GM18951 (cell line): ENCODE data around the gene OPCML.

ENCODE experiments used
- POLR2A ChIP-seq: IDR thresholded peaks from 4 replicates; pipeline ENCODE4 v1.6.1; 2011; ENCODE audit warnings: mild to moderate bottlenecking; ENCODE audit not compliant: insufficient read length, insufficient read depth; ENCODE audit errors: extremely low read depth
- in situ Hi-C: fragments of 300-500 bp; cut with MboI; formaldehyde crosslinking; loops from one replicate; pipeline ENCODE4 v1.12.0; 2022; ENCODE audit warnings: low sequenced_read_pairs, mixed read lengths, inconsistent platforms; ENCODE audit not compliant: unreplicated experiment

OPCML gene

GRCh38 chr11:133154076-133154475 is 378.2 kb downstream of the OPCML start:
- in situ Hi-C loops: no loop called here
- TF ChIP-seq POLR2A: no peak

GRCh38 chr11:133153031-133153430 is 379.3 kb downstream of the OPCML start:
- no peak for TF ChIP-seq POLR2A
- in situ Hi-C loops: no loop called here

- in situ Hi-C loops: loop anchor here (25.0 kb wide), 1 partner anchor 663 kb away; no protein-coding TSS in a partner anchor
- no peak for TF ChIP-seq POLR2A
Measured at GRCh38 chr11:133149698-133150097, 382.6 kb downstream of the OPCML start.

GRCh38 chr11:133147625-133148024 is 384.7 kb downstream of the OPCML start:
- in situ Hi-C loops: loop anchor here (25.0 kb wide), 1 partner anchor 665 kb away; no protein-coding TSS in a partner anchor

GRCh38 chr11:133146697-133147306 is 385.5 kb downstream of the OPCML start:
- in situ Hi-C loops: loop anchor here (25.0 kb wide), 1 partner anchor 665 kb away; no protein-coding TSS in a partner anchor
- TF ChIP-seq POLR2A: no peak

More at GRCh38 chr11:133147625-133148024, 384.7 kb downstream of the OPCML start:
- no peak for TF ChIP-seq POLR2A

- in situ Hi-C loops: loop anchor here (25.0 kb wide), 1 partner anchor 674 kb away; no protein-coding TSS in a partner anchor
- TF ChIP-seq POLR2A: no peak
Measured at GRCh38 chr11:133137939-133138338, 394.4 kb downstream of the OPCML start.

GRCh38 chr11:133137270-133137669 is 395.0 kb downstream of the OPCML start:
- no peak for TF ChIP-seq POLR2A
- in situ Hi-C loops: loop anchor here (25.0 kb wide), 1 partner anchor 675 kb away; no protein-coding TSS in a partner anchor

- TF ChIP-seq POLR2A: no peak
- in situ Hi-C loops: loop anchor here (25.0 kb wide), 1 partner anchor 676 kb away; no protein-coding TSS in a partner anchor
Measured at GRCh38 chr11:133136376-133136775, 395.9 kb downstream of the OPCML start.

- in situ Hi-C loops: loop anchor here (25.0 kb wide), 1 partner anchor 678 kb away; no protein-coding TSS in a partner anchor
Measured at GRCh38 chr11:133134314-133135173, 397.8 kb downstream of the OPCML start.

GRCh38 chr11:133133606-133134005 is 398.7 kb downstream of the OPCML start:
- no peak for TF ChIP-seq POLR2A
- in situ Hi-C loops: loop anchor here (25.0 kb wide), 1 partner anchor 679 kb away; no protein-coding TSS in a partner anchor

More at GRCh38 chr11:133134314-133135173, 397.8 kb downstream of the OPCML start:
- TF ChIP-seq POLR2A: no peak

GRCh38 chr11:133133050-133133449 is 399.3 kb downstream of the OPCML start:
- in situ Hi-C loops: loop anchor here (25.0 kb wide), 1 partner anchor 679 kb away; no protein-coding TSS in a partner anchor

GRCh38 chr11:133127741-133128140 is 404.6 kb downstream of the OPCML start:
- no peak for TF ChIP-seq POLR2A
- in situ Hi-C loops: loop anchor here (25.0 kb wide), 1 partner anchor 685 kb away; no protein-coding TSS in a partner anchor

More at GRCh38 chr11:133133050-133133449, 399.3 kb downstream of the OPCML start:
- TF ChIP-seq POLR2A: no peak

- in situ Hi-C loops: no loop called here
- no peak for TF ChIP-seq POLR2A
Measured at GRCh38 chr11:133123796-133124195, 408.5 kb downstream of the OPCML start.

- in situ Hi-C loops: no loop called here
- TF ChIP-seq POLR2A: no peak
Measured at GRCh38 chr11:133123366-133123765, 408.9 kb downstream of the OPCML start.

GRCh38 chr11:133122256-133122655 is 410.0 kb downstream of the OPCML start:
- TF ChIP-seq POLR2A: no peak
- in situ Hi-C loops: no loop called here
